Measurements from ENCODE around the gene CHL1.

The CHL1 gene

GRCh38 chr3:396293-396692 is 199.7 kb downstream of the CHL1 start:
- DNase-seq (ENCODE audit: low read depth in 3 of 3): no peak

- no peak for DNase-seq (ENCODE audit: low read depth in 3 of 3)
Observed at GRCh38 chr3:399647-400046, 203.1 kb downstream of the CHL1 start.

DNA sequence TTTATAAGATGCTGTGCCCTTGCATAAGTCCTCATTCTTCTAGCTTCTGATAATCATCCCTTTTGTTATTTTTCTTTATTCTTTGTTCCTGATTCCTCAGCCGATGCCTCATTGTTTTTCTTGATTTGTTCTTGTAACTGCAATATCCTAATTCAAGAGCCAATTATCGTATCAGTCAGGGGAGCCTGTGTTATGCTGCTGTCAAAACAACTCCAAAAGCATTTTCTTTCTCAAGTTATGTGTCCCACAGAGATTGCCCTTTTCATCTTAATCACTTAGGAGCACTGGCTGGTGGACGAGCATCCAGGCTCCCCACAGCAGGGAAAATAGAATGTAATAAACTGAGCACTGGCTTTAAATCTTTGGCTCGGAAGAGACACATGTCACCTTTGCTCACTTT is 207.3 kb downstream of the CHL1 start:
- DNase-seq (ENCODE audit: low read depth in 3 of 3): no peak

GRCh38 chr3:409011-409410 is 212.4 kb downstream of the CHL1 start:
- DNase-seq (ENCODE audit: low read depth in 3 of 3): no peak

DNA sequence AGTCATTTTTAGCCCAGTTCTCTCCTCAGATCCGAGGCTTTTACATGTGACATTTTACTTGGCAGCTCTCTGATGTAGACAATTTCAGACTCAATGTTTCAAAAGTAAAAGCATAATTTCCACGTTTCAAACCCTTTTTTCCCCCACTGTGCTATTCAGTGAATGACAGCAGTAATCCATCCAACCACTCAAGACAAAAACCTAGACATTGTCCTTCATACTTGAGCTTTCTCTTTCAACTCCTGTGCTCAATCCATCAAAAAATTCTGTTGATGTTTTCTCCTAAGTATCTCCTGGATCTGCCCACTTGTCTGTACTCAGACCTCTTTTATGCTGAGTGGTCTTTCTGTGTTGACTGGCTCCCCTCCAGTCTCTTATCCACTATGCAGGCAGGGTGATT is 214.7 kb downstream of the CHL1 start:
- no peak for DNase-seq (ENCODE audit: low read depth in 3 of 3)

DNA sequence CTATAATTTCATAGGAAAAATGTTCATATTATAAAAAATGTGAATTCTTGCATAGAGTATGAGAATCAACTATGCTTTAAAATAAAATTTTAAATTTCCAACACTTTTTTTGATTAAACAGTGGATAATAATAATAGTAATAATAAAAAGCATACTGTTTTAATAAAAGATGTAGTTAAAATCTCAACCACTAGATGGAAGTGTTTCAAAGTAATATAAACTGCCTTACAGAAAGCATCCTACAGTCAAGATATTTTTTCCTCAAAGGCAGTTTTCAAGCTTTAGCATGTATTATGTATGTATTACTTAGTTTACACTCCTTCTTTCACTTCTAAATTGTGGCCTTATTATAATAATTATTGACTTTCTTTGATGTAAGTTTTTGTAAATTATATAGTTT is 217.5 kb downstream of the CHL1 start:
- no peak for DNase-seq (ENCODE audit: low read depth in 3 of 3)

DNA sequence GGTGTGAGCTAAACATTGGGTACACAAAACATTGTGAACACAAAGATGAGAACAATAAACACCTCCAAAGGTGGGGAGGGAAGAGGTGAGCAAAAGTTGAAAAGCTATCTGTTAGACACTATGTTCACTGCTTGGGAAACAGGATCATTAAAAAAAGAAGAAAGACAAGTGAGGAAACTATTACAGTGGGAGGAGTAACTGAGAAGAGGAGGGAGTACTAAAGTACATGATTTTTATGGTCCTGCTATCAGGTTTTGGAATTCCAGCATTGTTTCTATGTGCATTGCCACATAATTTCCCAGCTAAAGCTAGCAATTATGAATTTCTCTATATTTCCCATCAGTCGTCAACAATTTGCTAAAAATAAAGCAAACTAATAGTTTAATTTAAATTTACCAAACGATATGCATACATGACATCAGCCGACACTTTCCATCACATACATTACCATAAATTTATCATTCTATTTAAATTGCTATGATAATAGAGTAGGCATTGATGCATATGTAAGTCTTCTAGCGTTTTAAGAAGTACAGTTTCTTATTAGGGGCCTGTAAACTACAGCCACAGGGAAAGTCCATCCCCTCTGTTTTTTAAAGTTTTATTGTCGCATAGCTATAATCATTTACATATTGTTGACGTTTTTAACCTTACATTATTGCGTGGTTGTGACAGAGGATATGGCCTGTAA is 221.8 kb downstream of the CHL1 start:
- no peak for DNase-seq (ENCODE audit: low read depth in 3 of 3)

DNA sequence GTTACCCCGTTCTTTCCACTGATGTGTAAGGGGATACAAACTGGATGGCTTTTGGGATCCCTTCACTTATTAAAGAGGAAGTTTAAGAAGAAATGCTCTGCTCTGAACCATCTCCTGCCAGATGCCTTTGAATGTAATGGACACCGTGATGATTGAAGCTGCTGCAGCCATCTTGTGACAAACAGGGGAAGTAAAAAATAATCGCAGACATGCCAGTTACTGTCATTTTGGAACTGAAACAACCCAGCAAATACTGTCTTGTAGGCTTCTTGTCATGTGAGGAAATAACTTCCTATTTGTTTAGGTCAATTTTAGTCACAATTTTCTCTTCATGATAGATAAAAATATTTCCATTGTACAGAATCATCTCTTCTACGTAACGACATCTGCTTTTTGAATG is 224.0 kb downstream of the CHL1 start:
- DNase-seq (ENCODE audit: low read depth in 3 of 3): no peak

DNA sequence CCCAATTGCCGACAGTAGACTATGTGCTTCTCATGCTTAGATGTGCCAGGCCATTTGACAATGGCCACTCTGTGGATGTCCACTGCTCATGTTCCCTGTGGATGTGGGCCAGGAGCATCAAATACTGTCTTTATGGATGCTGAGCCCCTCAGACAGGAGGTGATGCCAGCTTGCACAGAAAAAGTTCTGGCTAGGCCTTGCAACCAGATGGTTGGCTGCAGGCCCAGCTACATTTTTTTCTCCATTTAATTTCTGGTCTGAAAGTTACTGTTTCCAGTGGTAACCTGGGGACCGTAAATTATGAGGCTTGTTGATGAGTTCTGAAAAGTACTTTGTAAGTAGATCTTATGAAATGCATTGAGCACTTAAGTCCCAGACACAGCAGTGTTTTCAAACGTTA is 228.5 kb downstream of the CHL1 start:
- no peak for DNase-seq (ENCODE audit: low read depth in 3 of 3)

DNA sequence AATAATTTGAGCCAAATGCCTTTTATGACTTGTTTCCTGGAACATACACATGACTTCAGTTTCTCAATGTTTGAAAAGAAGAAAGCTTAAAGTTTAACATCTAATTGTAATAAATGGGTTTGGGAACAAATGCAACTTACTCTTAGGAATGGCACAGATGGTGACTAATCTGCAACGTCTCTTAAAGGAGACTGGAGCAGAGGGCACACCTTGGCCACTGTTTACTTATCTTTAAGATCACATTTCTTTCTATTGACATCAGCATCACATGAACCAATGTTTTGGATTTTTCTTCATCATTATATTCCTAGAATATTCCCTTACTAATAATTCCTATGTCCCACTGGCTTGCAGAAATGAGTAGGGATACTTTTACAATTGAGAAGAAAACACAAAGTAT is 229.5 kb downstream of the CHL1 start:
- DNase-seq (ENCODE audit: low read depth in 3 of 3): no peak

GRCh38 chr3:427128-427527 is 230.6 kb downstream of the CHL1 start:
- DNase-seq (ENCODE audit: low read depth in 3 of 3): no peak

DNA sequence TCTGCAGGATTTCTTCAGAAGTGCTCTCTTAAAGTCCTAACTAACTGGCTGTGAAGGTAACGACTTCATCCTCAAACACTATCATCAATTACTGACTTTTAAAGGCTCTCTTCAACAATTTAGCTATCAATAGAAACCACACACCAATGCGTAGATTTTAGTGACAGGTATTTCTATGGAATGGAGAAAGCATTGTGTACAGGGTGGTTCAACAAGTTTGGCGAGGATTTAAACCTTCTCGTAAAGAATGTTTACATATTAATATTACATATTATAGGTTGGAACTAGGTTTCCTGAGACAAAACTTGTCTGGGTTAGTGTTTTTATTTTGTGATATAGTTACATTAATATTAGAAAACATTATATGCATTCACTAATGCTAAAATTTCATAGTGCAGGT is 233.6 kb downstream of the CHL1 start:
- DNase-seq (ENCODE audit: low read depth in 3 of 3): no peak

- no peak for DNase-seq (ENCODE audit: low read depth in 3 of 3)
Observed at GRCh38 chr3:435161-435560, 238.6 kb downstream of the CHL1 start.

GRCh38 chr3:436053-436452 is 239.5 kb downstream of the CHL1 start:
- DNase-seq (ENCODE audit: low read depth in 3 of 3): no peak

GRCh38 chr3:440826-441225 is 244.3 kb downstream of the CHL1 start:
- no peak for DNase-seq (ENCODE audit: low read depth in 3 of 3)

GRCh38 chr3:445960-446359 is 249.4 kb downstream of the CHL1 start:
- DNase-seq (ENCODE audit: low read depth in 3 of 3): no peak

- no peak for DNase-seq (ENCODE audit: low read depth in 3 of 3)
Observed at GRCh38 chr3:447671-448070, 251.1 kb downstream of the CHL1 start.

DNA sequence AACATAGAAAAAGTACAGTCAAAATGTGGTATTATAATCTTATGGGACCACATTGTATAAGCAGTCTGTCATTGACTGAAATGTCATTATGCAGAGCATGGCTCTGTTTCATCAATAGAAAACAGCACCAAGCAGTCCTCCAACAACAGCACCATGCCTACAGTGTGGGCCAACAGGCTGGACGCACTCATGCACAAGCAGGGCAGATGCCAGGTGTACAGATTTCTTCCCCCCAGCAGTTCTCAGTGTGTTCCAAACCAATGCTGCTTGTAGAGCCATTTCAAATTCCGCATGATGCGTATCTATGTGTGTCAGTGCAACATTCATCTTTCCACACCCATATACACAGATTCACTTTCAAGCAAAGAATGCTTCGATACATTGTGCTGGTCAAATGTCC is 253.1 kb downstream of the CHL1 start:
- no peak for DNase-seq (ENCODE audit: low read depth in 3 of 3)

- DNase-seq (ENCODE audit: low read depth in 3 of 3): no peak
Observed at GRCh38 chr3:452221-452620, 255.7 kb downstream of the CHL1 start.

GRCh38 chr3:453106-453505 is 256.5 kb downstream of the CHL1 start:
- no peak for DNase-seq (ENCODE audit: low read depth in 3 of 3)

- DNase-seq (ENCODE audit: low read depth in 3 of 3): no peak
Observed at GRCh38 chr3:454986-455385, 258.4 kb downstream of the CHL1 start.

DNA sequence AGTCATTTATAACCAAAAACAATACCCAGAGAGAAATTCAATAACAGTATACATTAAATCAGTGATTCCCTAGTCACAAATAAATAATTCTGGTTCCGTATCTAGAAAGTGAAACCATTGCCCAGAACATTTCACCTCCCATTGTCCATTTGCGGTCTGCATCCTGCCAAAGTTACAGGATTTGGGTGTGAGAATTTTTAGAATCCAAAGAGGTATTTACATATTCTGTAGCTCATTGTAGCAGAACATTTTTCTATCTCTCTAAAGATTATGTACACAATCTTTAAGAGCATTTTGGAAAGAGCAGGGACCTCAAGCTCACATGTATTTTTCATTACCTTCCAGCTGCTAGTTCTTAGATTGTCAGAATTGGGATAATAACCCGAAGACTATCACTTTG is 261.6 kb downstream of the CHL1 start:
- DNase-seq (ENCODE audit: low read depth in 3 of 3): no peak

- no peak for DNase-seq (ENCODE audit: low read depth in 3 of 3)
Observed at GRCh38 chr3:458653-459310, 262.2 kb downstream of the CHL1 start.

Data from stimulated activated CD4-positive, alpha-beta T cell treated with anti-CD3 and anti-CD28 coated beads, TNF-alpha, amount 100 ng/mL, for 4 hours (primary cell).